IMR-90 (cell line): Measurements from ENCODE around the gene CRY2.
"Not testable (repeated sequence)": the region's sequence is repeated elsewhere in the genome, so short reads cannot be mapped to it uniquely, and the experiment has no call there.

ENCODE experiments used
- CTCF ChIP-seq: conservative IDR thresholded peaks from 2 replicates; pipeline ENCODE4 v1.5.1; 2012; ENCODE audit warnings: mild to moderate bottlenecking, low read depth, low read length, improper control_type of control experiment
- ELK1 ChIP-seq: fragments of 150-350 bp; IDR thresholded peaks from 2 replicates; pipeline ENCODE4 v1.6.1; 2016; ENCODE audit warnings: low read depth, mild to moderate bottlenecking, low read length, moderate library complexity, borderline replicate concordance
- MAFK ChIP-seq: IDR thresholded peaks from 2 replicates; pipeline ENCODE4 v1.6.1; 2012; ENCODE audit warnings: low read depth, low read length, improper control_type of control experiment
- MXI1 ChIP-seq: IDR thresholded peaks from 2 replicates; pipeline ENCODE4 v1.6.1; 2012; ENCODE audit warnings: low read depth, mild to moderate bottlenecking, low read length, moderate library complexity, borderline replicate concordance
- POLR2A ChIP-seq: IDR thresholded peaks from 2 replicates; pipeline ENCODE4 v1.6.1; 2012; ENCODE audit warnings: mild to moderate bottlenecking, low read depth, low read length
- RFX5 ChIP-seq: IDR thresholded peaks from 2 replicates; pipeline ENCODE4 v1.8.0; 2012; ENCODE audit warnings: low read depth, mild to moderate bottlenecking, low read length, moderate library complexity
- USF2 ChIP-seq: fragments of 150-350 bp; IDR thresholded peaks from 2 replicates; pipeline ENCODE4 v1.6.1; 2017; ENCODE audit warnings: mild to moderate bottlenecking, antibody characterized with exemption, low read length, low read depth

- not testable (repeated sequence) for TF ChIP-seq CTCF, MAFK, POLR2A, USF2, MXI1, ELK1, RFX5
Observed at GRCh38 chr11:45808427-45808826, 38.8 kb upstream of the CRY2 start.
